NCI-H774 (cell line): Measurements from ENCODE around the gene C2CD3.

Source experiments
- DNase-seq: peaks from one replicate; lab custom pipeline; 2025; lab: John Stamatoyannopoulos, UW

C2CD3 gene

DNA sequence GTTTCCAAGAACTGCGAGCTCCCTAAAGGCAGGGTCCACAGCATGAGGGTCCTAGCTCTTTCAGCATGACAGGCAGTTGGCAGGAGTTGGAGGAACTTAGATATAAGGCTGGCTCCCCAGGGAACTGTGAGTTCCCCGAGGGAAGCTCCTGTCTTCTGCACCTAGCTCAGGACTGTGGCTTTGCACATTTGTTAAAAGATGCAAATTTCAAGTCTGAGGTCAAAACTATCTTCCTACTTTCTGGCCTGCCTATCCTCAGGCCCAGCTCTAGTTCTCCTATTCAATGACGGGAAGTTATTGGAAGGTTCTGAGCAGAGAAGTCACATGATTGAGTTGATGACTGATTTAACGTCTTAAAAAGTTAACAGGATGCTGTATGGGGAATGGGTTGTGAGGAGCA, 150.3 kb downstream of the C2CD3 start:
- no peak for DNase-seq

- no peak for DNase-seq
These were observed 150.9 kb downstream of the C2CD3 start for GRCh38 chr11:74019860-74020259.

DNA sequence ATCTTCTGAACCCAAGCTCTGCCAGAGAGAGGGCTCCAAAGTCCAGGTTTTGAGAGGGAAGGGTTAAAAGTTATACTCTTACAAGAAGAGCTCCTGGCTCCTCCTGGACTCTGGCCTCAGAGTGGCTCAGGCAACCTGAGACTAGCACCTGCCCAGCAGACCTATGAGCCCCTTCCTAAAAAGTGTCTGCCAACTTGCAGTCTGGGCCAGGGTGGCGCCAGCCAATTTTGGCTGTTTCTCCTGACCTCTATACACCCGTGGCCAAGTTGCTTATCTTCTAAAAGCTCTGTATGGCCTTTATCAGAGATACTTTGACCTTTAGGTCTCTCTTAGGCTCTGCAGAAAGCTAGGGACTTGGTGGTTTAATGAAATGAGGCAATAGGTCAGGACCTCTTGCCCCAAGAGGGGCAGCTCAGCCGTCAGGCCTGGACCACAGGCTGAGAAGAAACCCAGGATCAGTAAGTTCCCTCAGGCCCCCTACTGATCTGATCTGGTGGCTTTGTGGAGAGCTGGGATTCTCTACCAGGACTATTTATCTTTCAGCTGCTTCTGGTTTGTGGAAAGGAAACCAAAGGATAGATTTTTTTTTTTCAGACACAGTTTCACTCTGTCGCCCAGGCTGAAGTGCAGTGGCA, 151.6 kb downstream of the C2CD3 start:
- no peak for DNase-seq

- DNase-seq = no peak
These were observed 152.3 kb downstream of the C2CD3 start for GRCh38 chr11:74018331-74019005.

DNA sequence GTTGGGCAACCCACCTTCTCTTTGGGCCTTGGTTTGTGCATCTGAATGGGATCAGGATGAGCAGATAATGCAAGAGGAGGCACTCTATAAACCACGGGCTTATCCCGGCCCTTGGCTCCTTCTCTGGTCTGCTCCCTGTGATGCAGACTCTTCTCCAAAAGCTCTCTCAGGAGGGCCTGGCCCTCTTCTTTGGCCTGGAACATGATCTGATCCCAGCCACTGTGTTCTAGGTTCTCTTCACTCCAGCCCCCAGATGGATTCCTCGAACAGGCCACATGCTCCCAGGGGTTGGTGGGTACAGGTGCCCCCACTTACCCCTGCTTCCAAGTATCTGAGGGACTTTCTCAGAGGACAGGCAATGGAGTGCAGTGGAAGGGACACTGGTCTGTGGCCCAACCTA, 153.2 kb downstream of the C2CD3 start:
- no peak for DNase-seq

DNA sequence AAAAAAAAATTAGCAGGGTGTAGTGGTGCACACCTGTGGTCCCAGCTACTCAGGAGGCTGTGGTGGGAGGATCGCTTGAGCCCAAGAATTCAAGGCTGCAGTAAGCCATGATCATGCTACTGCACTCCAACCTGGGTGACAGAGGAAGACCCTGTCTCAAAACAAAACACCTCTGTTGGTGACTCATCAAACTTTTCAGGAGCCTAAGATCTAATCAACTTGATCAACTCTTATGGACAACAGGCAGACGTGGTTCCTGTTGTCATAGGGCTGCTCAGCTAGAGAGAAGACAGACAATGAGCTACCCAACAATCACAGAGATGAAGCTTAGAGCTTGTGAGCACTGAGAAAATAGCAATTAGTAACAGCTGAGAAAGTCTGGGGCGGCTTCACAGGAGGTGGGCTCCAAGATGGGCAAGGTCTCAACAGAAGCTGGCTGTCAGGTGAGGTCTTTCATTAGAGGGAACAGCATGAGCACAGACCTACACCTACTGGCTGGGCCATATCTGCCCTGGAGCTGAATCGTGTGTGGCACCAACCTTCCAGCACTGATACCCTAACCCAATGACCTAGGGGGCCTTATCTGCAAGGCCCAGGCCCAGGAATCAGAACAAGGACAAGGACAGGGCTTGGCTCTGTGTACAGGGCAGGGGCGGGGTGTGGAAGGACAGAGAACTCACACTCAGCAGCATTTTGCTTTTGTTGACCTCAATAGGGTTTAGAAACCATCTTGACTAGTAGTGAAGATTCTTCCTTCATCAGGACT, 154.7 kb downstream of the C2CD3 start:
- DNase-seq = no peak

GRCh38 chr11:74014880-74015279, 155.9 kb downstream of the C2CD3 start:
- DNase-seq = no peak

- no peak for DNase-seq
These were observed 157.7 kb downstream of the C2CD3 start for GRCh38 chr11:74013141-74013540.

DNA sequence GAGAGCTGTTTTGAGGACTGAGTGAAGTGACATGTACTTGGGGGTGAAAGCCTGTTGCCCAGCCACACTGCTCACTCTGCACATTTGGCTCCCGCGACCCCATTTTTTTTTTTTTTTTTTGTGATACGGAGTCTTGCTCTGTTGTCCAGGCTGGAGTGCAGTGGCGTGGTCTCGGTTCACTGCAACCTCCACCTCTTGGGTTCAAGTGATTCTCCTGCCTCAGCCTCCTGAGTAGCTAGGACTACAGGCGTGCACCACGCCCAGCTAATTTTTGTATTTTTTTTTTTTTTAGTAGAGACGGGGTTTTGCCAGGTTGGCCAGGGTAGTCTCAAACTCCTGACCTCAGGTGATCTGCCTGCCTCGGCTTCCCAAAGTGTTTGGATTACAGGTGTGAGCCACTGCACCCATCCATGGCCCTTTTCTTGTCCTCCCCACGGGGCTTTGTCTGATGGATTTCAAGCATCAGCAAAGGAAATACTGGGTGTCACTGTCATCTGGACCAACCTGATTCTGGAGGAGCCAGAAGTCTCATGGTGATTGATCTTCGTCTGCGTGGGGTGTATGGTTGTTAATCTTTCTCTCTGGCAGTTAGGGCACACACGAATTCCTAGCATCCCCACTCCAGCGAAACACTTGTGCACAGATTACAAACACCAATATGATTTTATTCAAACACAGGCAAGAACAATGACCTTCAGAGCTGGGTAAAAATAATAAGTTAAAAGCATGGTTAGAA, 158.6 kb downstream of the C2CD3 start:
- no peak for DNase-seq

DNA sequence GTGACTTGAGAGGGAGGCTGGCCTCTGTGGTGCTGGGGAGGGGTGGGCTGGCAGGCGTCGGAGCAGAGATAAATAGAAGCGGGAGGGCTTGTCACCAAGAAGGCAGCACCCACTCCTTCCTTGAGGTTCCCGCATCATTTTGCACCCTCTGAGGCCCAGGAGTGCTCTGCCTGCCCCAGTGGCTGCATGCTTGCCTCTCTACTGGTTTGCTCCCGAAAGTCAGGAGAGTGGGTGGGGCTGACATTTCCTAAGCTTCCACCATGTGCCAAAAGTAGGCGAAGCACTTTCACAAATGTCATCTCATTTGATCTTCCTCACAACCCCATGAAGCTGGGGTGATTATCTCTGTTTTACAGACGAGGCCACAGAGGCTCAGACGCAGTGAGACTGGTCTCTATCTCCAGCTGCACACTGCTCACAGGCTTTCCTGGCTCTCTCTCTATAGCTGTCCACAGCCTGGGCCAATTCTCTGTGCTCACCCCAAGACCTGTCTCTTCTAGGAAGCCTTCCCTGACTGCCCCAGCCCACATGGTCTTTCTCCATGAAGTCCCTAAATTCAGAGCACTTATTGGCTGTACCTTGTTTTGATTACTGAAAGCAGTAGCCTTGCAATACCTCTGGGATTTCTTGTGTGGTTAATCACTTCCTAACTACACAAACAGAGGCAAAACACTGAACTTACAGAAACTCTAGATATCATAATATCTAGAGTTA, 159.3 kb downstream of the C2CD3 start:
- no peak for DNase-seq

DNA sequence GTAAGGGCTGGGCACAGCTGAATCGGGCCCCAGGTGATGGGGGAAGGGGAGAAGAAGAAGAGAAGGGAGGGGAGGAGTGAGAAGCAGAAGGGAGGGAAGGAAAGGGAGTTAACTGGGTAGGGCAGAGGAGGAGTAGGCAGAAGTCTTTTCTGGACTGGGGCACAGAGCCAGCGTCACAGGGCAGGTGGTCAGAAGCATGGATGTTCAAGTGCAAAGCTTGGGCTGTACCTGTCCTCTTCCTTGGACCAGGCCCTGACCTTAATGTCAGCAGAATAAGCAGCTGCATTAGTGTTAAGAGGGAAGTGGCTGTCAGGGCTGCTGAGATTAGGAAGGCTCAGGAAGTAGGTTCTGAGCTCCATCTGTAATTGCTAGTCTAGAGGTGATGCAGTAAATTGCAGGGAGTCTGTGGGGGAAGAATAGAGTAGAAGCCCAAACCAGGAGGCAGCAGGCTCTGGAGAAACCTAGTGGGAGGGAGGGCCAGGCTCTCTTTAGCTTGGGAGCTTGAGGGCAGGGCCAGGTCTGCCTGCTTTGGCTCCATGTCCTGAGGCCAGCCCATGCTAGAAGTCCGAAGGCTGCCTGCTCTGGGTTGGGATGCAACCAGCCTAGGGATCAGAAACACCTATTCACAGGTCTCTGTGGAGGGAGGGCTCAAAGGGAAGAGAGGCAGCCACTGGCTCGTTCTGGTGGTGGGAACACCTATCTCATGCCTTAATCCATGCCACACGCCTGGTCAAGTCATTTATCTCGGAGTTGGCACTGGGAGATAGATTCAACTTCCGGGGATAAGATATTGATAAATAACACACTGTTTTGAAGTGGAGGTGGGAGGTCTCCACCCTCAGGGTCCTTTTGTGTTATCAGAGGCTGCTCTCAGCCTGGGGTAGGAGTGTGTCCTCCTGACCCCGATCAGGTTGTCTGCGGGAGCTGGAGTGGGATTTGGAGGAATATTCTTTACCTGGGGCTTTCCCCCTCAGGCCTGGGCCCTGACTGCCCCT, 160.2 kb downstream of the C2CD3 start:
- no peak for DNase-seq

- DNase-seq = no peak
These were observed 161.0 kb downstream of the C2CD3 start for GRCh38 chr11:74009675-74010305.

DNA sequence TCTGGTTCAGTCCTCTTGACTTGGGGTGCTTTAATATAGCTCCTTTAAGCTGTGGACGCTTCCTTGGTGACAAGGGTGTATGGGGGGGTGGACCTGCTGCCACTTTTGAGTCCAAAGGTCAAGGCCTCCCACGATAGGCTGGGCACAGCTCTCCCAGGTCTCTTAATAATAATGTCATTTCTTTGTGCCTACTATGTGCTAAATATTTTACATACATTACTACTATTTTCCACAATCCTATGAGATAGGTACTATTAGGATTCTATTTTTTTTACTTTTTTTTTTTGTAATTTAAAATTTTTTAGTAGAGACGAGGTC, 161.6 kb downstream of the C2CD3 start:
- DNase-seq = no peak

- no peak for DNase-seq
These were observed 162.2 kb downstream of the C2CD3 start, which contains the start of gene UCP3 for GRCh38 chr11:74008373-74009229. UCP3 (minus strand) TSS chr11:74009085; CDS start chr11:74007042, 2,043 bp downstream.

DNA sequence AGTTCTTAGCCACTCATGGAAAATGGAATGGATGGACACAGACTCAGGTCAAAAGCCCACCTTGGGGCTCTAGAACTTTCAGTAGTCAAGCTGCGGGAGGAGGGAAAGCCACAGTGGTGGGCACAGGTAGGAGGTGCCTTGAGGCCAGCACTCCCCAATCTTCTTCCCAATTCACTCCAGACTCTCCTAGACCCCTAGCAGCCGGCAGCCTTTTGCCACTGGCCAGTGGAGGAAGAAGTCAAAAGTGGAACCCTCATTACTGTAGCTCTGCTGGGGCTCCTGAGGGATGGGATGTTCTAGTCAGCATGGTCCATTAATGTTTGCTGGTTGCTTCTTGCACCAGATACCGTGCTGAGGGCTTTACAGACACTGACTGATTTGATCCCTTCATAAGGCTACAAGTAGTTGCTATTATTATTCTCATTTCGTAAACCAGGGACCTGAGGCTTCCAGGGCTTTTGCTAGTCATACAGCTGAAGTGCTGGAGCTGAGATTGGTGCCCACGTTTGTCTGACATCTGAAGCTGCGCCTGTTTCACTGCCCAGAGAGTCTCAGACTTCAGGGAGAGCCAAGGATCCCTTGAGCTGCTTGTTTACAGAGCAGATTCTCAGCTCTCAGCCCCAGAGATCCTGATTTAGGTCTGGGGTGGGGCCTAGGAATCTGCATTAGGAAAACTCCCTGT, 163.0 kb downstream of the C2CD3 start:
- DNase-seq = no peak

GRCh38 chr11:74006743-74007304, 164.0 kb downstream of the C2CD3 start:
- no peak for DNase-seq

DNA sequence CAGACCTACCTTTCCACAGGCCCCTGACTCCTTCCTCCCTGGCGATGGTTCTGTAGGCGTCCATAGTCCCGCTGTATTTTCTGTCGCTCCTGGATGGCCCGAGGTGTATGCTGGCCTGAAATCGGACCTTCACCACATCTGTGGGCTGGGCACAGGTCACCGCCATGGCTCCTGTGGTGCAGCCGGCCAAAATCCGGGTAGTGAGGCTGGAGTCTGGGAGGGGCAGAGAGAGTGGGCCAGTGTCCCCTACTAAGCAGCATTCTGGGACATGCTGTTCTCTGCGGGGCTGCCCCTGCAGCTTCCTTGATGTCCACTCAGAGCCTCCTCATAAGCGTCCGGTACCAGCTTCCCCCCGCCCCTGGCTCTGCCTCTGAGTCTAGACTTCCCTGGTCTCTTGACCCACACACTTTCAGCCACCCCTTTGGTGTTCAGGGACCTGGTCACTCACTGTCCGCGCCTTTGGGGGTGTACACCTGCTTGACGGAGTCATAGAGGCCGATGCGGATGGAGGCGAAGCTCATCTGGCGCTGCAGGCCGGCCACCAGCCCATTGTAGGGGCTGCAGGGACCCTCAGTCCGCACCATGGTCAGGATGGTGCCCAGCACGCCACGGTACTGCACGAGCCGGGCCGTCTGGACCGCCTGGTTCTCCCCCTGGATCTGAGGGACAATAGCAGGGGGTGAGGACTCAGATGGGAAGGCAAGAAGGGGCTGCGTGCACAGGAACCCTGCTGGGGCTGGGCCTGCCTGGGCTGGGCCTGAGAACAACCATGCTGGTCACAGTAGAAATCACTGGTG, 164.9 kb downstream of the C2CD3 start:
- no peak for DNase-seq
